GM12872 (cell line): ENCODE data around the gene LIMS1.

Source experiments
- TF ChIP-seq, protein P1 (sequence below): IDR thresholded peaks from 3 replicates; pipeline ENCODE4 v1.5.1; 2011; ENCODE audit warnings: low read depth, mild to moderate bottlenecking, low read length, moderate library complexity; ENCODE audit not compliant: insufficient read depth

The LIMS1 gene

DNA sequence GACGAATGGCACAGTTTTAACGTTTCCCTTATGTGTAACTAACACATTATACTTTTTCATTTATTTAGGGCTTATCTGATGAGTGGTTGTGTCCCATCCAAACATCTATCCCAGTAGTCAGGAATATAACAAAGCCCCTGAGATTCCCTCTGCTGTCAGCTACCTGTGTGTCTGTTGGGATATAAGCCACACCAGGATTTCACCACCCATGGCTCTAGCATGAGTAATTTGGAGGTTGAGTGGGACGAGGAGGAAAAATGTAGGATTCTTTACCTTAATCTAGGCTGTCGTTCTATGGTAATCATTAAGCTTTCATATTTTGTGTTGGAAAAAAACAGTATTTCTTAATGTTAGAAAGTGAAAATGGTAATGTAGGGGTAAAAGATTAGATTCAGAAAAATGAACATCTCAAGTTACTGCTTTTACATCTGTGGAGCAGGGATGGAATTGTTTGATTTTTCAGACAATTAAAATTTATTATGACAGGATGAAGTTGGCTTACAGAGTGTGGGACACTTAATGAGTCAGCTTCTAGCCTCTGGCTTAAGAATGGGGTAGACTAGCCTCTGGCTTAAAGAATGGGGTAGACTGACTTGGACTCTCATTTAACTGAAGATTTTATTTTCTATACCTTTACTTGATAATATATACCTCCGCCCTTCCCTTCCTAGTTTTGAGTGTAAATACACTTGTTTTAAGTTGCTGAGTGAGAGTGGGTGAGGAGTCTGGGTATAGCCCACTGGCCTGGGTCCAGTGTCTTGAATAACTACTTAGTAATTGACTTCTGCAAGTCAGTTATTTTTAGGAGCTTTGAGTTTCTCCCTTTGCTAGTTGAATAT is 96.5 kb downstream of the LIMS1 start:
- TF ChIP-seq, protein P1, sequence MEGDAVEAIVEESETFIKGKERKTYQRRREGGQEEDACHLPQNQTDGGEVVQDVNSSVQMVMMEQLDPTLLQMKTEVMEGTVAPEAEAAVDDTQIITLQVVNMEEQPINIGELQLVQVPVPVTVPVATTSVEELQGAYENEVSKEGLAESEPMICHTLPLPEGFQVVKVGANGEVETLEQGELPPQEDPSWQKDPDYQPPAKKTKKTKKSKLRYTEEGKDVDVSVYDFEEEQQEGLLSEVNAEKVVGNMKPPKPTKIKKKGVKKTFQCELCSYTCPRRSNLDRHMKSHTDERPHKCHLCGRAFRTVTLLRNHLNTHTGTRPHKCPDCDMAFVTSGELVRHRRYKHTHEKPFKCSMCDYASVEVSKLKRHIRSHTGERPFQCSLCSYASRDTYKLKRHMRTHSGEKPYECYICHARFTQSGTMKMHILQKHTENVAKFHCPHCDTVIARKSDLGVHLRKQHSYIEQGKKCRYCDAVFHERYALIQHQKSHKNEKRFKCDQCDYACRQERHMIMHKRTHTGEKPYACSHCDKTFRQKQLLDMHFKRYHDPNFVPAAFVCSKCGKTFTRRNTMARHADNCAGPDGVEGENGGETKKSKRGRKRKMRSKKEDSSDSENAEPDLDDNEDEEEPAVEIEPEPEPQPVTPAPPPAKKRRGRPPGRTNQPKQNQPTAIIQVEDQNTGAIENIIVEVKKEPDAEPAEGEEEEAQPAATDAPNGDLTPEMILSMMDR, result no peak

DNA sequence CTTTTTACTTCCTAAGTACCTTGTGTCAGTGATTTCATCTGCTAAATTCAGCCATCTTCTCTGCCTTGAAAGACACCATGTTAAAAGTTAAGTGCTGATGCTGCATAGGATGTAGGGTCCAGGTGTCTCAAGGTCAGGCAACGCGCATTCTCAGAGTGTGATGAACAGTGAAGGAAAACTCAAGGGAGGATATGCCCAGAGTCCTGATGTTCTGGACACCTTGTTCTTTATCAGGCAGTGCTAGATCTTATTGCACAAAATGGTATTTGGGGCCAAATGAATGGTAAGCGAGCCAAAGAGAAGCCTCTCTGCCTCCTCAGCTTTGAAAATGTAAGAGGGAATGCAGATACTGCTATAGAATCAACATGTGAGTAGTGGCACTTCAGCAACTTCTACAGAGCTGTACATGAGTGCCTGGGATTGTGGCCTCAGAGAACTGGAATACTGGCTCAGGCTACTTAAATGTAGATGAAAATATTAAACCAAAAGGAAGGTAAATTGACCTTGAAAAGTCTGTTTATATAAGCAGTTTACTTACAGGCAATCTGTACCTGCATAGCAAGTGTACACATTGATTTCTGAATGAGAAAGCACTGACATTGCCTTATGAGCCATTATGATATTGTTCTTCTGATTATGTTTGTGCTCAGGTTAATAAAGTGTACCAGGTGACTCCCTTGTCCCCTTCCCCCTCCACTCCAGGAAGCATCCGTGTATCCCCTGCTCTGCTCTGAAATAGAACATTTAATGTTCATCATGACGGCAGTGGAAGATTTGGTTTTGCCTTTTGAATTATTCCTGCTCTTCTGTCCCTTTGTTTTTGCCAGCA is 98.3 kb downstream of the LIMS1 start:
- TF ChIP-seq, protein P1, result no peak

DNA sequence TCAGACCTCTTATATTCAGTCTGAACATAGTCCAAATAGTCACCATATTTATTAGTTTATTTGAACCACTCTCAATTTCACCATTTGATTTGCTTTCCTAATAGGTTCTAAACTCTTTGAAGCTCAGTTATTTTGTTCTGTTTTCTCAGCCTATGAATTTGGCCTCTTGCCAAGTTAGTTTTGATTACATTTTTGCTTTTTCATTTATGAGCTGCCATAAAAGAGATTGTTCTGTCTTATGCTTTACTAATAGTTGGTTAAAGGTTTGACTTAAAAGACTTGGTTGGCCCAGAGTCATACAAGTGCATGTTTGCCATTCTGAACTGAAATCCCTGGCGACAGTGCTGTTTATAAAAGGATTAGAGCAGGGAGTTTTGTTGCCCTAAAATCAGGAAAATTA is 99.1 kb downstream of the LIMS1 start:
- TF ChIP-seq, protein P1, result no peak

DNA sequence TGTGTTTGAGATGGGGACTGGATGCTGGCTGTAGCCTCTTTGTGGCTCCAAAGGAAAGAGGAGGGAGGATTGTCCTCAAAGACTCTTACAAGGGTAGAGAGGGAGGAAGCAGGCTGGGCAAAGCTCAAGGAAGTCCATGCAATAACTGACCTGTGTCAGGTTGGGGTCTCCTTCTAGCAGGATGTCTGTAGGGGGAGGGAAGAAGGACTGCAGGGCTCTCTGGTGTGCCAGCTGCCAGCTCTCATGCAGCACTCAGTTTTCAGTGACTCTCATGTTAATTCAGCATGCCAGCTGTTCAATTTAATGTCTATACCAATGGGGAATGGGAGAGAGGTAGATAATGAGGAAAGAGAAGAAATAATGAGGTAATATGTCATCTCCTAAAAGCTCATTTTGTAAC is 99.7 kb downstream of the LIMS1 start:
- TF ChIP-seq, protein P1, result no peak

DNA sequence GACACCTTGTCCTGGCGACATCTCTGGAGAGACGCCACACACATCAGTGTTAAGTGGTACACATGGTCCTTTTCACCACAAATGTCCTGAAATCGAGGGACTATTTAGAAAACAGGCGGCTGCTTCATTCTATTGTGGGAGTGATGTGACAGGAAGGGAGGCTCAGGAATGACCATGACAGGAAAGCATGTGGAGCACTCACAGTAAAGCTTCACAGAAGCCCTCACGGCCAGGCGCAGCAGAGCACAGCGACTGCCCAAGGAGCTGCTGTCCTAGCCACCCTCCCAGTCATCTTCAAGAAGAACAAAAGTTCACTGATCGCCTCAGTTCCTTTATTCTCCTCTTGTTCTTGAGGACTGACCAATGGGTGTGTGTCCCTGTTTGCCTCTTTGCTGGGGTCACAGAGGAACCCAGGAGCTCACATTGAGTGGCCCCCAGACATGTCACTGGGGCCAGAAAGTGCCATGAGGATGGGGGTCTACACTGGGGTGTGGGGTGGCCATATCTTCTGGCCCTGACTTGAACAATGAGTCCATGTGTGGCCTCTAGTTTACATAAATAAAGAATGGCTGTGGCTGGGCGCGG is 100.4 kb downstream of the LIMS1 start:
- TF ChIP-seq, protein P1, result no peak

DNA sequence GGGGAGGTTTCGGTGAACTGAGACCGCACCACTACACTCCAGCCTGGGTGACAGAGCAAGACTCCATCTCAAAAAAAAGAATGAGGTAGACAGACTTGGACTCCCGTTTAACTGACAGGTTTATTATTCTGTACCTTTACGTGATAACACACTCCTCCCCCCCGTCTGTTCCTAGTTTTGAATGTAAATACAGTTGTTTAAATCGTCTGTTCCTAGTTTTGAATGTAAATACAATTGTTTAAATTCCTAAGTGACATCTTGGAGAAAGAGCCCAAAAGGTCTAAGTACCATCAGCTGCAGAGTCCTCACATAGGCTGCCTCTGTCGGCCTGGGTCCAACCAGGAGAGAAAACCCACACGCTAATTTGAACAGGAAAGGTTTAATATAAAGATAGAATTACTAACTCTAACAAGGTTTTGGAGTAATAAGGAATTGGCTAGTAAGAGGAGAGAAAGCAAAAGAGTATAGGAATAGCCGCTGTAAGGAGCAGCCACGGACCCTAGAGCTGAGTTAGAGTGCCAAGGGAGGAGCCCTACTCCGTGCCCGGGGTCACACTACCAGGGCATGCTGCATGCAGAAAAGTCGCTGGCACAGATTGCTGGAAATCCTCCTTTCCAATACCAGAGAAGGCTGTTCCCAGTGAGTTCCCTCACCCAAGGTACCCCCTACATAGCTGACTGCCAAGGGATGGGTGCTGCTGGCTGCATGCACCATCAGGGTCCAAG is 101.5 kb downstream of the LIMS1 start:
- TF ChIP-seq, protein P1, result no peak
